Measurements from ENCODE around the gene AATK.
"Not testable (repeated sequence)": the region's sequence is repeated elsewhere in the genome, so short reads cannot be mapped to it uniquely, and the experiment has no call there.

The AATK gene

DNA sequence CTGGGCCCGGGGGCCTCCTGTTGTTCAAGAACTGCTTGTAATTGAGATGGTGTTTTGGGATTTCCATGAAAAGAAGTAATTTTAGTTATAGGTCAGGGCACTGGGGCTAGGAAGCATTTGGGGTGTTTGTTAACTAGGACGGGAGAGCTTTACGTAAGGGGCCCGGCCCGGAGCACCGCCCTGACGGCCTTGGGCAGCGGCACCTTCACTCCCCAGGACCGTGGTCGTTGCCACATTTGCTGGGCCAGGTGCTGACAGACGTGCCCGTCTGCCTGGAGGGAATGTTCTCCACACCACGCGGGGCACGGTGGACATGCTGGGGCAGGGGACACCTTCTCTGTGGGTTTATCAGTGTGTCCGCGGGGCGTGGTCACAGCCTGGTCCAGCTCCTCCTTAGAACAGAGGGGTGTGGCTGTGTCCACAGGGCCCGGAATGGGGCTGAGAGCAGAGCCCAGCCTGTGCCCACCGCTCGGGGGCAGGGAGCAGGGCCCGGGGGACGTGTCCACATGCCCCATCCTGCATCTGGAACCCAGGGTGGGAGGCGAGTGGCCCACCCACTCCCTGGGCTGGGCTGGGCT is 73.4 kb downstream of the AATK start:
- DNase-seq (ENCODE audit: low spot score) = no peak

DNA sequence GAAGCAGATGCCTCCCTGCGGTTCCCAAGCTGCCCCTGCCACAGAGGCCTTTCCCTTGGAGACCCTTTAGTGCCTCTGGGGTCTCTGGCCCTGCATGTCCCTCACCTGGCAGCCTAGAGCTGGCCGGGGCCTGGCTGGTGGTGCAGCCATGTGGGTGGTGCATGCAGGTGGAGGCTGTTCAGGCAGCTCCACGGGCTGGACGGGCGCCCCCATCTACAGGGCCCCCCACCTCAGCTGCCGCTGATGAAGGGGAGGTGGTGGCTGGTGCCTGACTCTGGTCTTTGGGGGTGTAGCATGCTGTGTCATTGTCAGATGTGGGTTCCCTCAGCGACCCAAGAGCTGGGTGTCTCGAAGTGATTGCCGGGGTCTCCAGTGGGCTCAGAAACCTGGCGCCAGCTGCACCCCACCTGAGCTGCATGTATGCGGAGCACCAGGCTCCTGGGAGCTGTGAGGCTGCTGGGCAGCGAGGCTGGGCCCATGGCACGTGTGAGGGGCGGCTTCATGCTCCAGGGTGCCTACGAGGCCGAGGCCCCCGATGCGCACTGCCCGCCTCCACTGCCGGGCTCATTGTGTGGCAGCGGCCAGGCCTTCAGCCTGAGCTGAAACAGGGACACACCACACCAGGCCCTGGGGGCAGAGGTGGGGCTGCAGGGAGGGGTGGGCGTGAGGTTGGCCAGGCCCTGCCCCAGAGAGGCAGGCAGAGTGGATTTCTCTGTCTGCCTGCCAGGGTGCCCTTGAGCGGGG is 74.1 kb downstream of the AATK start:
- no peak for DNase-seq (ENCODE audit: low spot score)

DNA sequence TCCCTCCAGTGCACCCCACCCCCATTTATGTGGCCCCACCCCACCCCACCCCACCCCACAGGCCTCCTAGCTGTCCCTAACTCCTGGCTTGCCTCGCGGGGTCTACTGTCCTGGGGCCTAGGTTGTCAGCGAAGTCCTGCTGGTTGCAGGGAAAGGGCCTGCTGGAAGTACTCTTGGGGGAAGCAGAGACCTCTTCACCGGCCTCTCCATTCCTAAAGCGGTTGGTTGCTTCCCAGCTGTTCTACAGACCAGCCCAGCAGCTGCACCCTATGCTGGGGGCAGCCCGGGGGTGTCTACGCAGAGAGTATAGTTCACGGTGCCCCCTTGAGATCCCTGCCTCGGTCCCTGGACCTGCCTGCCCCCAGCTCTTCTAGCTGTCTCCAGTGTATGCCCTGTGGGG is 74.9 kb downstream of the AATK start:
- DNase-seq (ENCODE audit: low spot score) = no peak

- DNase-seq (ENCODE audit: low spot score) = peak; percentile 44
Measured at GRCh38 chr17:81090361-81091136, 75.5 kb downstream of the AATK start.

DNA sequence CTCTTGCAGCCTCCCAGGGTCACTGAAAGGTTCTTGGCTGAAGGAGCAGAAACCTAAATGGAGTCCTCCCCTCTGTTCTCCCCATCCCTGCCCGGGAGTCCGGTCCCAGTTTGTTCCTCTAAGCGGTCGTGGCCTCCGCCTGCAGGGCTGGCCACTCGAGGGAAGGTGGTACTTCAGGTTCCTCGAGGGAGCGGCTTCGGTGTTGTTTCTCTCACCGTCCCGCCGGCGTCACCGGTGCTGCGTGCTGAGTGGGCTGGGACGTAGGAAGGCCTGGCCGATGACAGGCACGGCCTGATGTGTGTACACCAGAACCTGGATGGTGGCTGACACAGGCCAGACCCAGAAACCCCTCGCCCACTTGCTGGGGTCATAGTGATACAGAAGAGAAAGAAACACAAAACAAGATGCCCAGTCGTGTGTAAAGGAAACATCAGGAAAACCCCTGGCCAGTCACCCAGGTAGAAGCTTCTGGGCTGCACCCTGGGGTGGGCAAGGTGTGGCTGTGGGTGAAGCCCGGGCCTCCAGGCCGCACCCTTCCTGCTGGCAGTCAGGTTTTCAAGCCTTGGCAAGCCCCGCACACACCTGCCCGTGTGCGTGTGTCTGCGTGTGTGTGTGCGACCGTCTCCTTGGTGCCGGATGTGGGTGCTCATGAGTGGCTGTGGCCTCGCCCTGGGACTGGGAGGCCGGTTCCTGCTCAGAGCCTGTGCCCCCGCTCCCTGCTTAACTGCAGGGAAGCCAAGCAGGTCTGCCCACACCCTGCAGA is 79.1 kb downstream of the AATK start:
- peak; percentile 5 for DNase-seq (ENCODE audit: low spot score)

- no peak for DNase-seq (ENCODE audit: low spot score)
Measured at GRCh38 chr17:81085420-81085911, 80.6 kb downstream of the AATK start.

DNA sequence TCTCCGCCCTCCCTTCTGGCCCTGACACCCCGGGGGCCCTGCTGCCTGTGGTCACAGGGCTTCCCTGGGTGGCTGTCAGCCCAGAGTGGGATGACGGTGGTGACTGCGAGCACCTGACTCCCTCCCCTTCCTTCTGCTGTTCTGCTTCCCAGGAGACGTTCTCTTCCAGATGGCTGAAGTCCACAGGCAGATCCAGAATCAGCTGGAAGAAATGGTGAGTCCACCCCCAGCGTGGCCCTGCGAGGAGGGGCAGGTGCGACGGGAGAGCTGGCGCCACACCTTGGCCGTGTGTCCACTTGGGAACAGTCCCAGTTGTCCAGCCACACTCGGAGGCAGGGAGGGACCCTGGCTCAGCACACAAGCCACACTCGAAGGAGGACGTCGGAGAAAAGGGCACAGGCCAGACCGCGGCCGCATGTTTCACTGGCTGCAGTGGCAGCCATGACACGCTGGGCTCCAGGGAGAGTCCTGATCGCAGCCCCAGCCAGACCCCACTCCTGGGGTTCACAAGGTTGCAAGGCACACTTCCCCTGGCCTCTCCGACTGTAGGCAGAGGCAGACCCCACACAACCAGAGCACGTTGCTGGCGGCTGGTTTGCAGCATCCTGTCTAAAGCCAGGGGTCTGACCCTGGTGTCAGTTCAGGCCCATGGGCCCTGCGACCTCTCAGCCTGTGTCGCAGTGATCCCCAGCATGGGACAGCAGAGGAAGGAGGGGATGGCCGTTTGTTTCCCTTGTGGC is 81.2 kb downstream of the AATK start:
- no peak for DNase-seq (ENCODE audit: low spot score)

GRCh38 chr17:81083125-81083765 is 82.8 kb downstream of the AATK start:
- DNase-seq (ENCODE audit: low spot score) = no peak

GRCh38 chr17:81082177-81083073 is 83.6 kb downstream of the AATK start:
- no peak for DNase-seq (ENCODE audit: low spot score)

DNA sequence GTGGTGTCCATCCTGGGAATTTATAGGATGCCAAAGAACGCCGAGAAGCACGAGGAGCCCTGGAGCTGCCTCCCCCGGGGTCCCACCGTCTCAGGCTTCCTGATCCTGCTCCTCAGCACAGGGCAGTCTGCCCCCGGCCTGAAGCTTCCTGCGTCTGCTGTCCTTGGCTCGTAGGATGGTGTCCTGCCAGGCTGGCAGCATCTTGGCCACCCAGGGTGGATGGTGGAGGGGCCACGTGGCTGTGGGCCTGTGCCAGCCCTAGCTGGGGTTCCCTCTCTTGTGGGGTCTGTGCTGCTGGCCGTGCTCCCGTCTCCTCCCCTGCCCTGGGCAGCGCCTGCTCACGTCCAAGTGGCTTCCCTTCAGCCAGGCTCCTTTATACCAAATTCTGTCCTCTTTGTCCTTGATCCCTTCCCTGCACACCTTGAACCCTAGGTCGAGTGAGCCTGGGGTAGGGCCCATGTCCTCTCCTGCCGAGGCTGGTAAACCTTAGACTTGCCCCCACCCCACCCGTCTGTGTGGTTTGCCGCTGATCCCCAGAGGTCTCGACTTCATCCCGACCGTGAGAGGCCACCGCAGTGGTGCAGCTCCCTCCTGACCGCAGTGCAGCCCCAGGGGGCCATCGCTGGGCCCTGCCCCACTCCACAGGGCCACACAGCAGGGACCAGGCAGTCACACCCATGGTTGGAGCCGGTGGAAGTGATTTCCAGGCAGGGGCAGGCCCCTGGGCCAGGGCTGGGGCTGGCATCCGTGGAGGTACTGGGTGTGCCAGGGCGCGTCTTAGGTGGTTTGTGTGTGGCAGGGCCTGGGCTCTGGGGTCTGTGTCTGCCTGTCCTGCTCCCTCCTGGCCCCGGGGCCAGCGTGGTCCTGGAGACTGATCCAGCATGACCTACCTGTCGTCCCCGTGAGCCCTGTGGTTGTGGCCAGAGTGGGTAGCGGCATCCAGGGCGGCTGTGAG is 84.5 kb downstream of the AATK start:
- DNase-seq (ENCODE audit: low spot score) = no peak

DNA sequence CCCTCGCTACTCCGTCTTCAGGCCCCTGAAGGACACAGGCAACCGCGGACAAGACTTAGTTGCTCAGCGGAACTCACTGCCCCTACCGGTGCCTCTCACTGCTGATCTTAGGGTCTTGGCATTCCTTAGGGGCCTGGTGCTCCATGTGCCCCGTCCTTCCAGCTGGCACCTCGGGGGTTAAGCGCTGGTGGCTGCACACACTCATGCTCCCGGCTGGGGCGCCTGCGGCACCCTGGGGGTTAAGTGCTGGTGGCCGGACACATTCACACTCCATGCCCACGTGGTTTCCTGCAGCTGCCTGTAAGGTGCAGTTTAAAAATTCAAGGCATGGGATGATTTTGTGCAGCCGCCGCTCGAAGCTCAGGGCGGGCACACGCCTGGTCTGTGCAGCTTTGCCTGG is 86.0 kb downstream of the AATK start:
- no peak for DNase-seq (ENCODE audit: low spot score)

DNA sequence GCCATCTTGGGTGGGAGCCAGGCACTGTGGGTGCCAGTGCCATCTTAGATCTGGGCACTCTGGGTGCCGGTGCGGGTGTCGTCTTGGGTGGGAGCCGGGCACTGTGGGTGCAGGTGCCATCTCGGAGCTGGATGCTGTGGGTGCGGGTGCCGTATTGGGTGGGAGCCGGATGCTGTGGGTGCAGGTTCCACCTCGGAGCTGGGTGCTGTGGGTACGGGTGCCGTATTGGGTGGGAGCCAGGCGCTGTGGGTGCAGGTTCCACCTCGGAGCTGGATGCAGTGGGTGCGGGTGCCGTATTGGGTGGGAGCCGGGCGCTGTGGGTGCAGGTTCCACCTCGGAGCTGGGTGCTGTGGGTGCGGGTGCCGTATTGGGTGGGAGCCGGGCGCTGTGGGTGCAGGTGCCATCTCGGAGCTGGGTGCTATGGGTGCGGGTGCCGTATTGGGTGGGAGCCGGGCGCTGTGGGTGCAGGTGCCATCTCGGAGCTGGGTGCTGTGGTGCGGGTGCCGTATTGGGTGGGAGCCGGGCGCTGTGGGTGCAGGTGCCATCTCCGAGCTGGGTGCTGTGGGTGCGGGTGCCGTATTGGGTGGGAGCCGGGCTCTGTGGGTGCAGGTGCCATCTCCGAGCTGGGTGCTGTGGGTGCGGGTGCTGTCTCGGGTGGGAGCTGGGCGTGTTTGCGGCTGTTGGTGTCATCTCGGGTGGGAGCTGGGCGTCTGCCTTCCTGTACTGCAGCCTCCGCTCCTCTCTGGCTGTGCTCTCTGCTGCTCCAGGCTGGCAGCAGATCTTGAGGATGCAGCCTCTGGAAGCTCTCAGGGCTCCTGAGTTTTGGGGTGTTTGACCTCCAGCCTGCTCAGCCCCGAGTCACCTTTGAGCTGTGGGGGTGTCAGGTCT is 87.8 kb downstream of the AATK start:
- not testable (repeated sequence) for DNase-seq (ENCODE audit: low spot score)

DNA sequence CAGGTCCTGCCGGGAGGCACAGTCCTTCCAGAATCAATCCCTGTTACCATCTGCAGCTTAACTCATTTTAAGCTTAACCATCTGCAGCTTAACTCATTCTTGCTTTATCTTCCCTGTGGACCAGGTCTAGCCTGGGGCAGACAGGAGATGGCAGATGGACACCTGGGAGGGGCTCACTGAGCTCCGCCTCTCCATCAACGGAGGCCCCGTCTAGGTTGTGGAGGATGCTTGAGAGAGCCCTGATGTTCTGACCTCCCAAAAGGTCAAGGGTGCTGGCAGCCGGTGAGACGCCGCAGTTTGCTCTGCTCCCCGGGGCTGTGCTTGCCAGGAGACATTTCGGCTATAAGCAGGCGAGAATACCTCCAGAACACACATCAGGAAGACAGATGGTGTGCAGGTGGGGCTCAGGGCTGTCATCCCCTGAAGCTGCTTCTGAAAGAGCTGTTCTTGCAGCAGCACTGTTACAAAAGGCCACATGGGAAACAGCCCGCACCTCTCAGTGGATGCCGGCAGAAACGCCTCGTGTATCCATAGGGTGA is 89.8 kb downstream of the AATK start:
- no peak for DNase-seq (ENCODE audit: low spot score)

- DNase-seq (ENCODE audit: low spot score) = no peak
Measured at GRCh38 chr17:81075307-81075706, 90.7 kb downstream of the AATK start.

- no peak for DNase-seq (ENCODE audit: low spot score)
Measured at GRCh38 chr17:81074875-81075274, 91.1 kb downstream of the AATK start.

DNA sequence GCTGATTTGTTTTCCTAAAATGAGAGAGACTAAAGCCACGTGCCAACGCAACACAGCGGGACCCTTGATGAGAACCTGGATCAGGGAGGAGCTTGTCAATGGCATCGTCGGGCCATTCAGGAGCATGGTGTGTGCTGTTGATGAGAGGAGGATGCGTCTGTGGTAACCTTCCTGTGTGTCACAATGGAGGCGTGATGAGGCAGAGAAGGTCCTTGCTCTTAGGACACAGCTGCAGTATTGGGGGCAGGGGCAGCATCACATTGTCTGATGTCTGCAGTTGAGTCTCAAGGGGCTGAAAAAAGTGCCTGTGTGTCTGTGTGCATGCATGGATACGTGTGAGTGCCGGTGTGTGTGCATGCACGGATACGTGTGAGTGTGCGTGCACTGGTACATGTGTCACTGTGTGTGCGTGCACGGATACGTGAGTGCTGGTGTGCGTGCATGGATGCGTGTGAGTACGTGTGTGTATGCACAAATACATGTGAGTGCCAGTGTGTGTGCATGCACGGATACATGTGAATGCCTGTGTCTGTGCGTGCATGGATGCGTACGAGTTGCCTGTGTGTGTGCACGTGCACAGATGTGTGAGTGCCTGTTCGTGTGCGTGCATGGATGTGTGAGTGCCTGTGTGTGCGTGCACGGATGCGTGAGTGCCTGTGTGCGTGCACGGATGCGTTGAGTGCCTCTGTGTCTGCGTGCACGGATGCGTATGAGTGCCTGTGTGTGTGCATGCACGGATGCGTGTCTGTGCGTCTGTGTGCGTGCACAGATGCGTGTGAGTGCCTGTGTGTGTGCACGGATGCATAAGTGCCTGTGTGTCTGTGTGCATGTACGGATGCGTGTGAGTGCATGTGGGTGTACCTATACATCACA is 91.8 kb downstream of the AATK start:
- DNase-seq (ENCODE audit: low spot score) = no peak

Data from CD4-positive, alpha-beta T cell treated with Interleukin-2 at 100 ng/mL for 4 hours (primary cell).